Uterus (tissue), 2 donors: Measurements from ENCODE around the gene PAK1.

ENCODE experiments used
- CTCF ChIP-seq, 4 experiments: fragments of 200-600 bp in 2 of 4; fragments of 450-650 bp in 2 of 4; sonication (generic) in 2 of 4; IDR thresholded peaks; one replicate each; pipeline ENCODE4 v1.5.1; 2016 to 2019; ENCODE audit warnings: antibody characterized with exemption in 4 of 4, mild to moderate bottlenecking in 2 of 4, moderate library complexity in 1 of 4
- POLR2A ChIP-seq, 2 donors: fragments of 450-650 bp; IDR thresholded peaks; one replicate each; pipeline ENCODE4 v1.6.1; 2016; ENCODE audit warnings: antibody characterized with exemption in 2 of 2, mild to moderate bottlenecking in 1 of 2, moderate library complexity in 1 of 2

GRCh38 chr11:77397631-77398030 lies 76.3 kb downstream of the PAK1 start:
- TF ChIP-seq CTCF (IDR thresholded peaks at IDR 0.05) = no peak
- TF ChIP-seq POLR2A (IDR thresholded peaks at IDR 0.05) = no peak
